HTERT RPE-1 (cell line): ENCODE measurements around the gene SHISA5.

Source experiments
- in situ Hi-C: fragments of 300-500 bp; cut with MboI; formaldehyde crosslinking; loops from 4 replicates; pipeline ENCODE4 v1.14.3; 2020; ENCODE audit warnings: low sequenced_read_pairs

The SHISA5 gene

DNA sequence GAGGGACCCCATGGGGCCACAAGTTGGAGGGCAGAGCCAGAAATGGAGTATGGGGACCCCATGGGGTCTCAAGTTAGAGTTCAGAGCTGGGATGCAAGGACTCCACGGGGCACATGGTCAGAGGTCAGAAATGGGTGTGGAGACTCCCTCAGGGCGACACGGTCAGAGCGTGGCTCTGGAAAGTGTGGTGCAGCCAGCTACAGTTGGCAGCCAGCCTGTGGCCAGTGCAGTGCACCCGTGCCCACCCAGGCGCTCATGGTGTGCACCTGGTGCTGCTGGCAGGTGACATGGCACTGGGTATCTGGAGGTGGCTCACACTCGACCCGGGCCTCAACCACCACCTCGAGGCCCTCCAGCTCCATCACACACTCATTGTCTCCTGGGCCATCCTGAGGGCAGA, 85.3 kb downstream of the SHISA5 start:
- in situ Hi-C loops: no loop called here

DNA sequence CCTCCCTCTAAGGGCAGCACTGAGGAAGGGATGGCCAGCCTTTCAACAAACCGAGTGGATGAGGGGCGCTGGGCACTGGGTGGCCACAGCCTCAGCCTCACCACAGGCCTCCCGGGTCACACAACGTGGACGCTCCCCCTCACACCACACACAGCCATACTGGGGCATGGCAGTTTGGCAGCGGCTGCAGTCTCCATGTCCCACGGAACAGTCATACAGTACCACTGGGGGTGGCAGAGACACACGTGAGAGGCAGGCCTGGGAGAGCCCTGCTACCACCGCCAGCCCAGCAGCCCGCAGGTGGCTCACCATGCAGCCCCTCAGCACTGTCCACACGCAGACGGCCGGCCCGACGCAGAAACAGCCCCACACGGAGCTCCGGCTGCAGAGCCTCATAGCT, 85.8 kb downstream of the SHISA5 start:
- in situ Hi-C loops: no loop called here
